ENCODE data around the gene ATXN7. TPM values are rescaled to one million over a fixed set of nuclear protein-coding genes. Genes with fewer than 3 reads are reported as not detected.
A peak's percentile ranks its signal among the peaks of the same experiment; 100 is the strongest.

ATXN7 gene
- total RNA-seq, 3 donors from 2014 or later (not counting 1 experiment from before 2014, with no cell fraction given) = 126 to 176 (median 146) TPM

DNA sequence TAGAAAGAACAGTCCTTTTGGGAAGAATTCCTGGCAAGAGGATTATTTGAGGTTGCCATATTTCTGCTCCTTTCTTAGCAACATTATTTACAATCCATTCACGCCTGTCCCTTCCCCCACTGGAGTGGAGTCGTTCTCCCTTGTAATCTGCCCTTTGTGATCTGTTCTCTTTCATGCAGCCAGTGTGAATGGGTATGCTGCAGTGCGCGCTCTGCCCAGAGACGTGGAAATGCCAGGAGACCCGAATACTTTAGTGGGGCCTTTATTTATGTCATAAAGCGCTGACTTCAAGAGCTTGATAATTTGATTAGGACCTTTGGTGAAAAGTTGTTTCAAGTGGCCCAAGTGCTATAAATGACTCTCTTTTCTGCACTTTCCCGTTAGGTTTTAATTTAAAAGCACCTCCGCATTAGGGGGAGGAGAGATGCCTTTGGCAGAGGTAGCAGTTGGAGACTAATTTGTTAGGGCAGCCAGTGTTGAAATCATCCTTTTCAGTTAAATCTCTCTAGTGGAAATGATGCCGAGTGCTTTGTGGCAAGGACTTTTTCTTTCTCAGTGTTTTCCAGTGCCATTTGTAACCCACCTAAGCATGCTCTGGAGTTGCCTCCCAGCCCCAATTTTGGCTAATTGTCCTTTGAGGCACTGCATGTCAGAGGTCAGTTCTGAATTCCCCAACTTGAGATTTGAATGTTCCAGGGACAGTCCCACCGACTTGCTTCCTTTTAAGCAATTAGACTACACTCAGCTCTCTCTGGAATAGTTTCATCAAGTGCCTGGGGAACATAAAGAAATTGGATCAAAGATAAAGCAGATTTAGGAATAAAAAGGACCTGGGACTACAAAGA lies 107.2 kb downstream of the ATXN7 start:
- TF ChIP-seq, protein P1, sequence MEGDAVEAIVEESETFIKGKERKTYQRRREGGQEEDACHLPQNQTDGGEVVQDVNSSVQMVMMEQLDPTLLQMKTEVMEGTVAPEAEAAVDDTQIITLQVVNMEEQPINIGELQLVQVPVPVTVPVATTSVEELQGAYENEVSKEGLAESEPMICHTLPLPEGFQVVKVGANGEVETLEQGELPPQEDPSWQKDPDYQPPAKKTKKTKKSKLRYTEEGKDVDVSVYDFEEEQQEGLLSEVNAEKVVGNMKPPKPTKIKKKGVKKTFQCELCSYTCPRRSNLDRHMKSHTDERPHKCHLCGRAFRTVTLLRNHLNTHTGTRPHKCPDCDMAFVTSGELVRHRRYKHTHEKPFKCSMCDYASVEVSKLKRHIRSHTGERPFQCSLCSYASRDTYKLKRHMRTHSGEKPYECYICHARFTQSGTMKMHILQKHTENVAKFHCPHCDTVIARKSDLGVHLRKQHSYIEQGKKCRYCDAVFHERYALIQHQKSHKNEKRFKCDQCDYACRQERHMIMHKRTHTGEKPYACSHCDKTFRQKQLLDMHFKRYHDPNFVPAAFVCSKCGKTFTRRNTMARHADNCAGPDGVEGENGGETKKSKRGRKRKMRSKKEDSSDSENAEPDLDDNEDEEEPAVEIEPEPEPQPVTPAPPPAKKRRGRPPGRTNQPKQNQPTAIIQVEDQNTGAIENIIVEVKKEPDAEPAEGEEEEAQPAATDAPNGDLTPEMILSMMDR (IDR thresholded peaks at IDR 0.05) = no peak
- Mint-ChIP-seq H3K27ac (peak overlapping the region; percentile 95 to 99), H3K9me3 (no peaks in the 10 kb centered on the region), H3K4me1 (peaks cover 88 to 89% of the 10 kb centered on the region in 2 donors), H3K4me3 (peak overlapping the region; percentile 99), H3K27me3 (ENCODE audit: low read depth in 2 of 2) (no peaks in the 10 kb centered on the region), H3K36me3 (peaks cover 7% of the 10 kb centered on the region)
- no peaks in the 10 kb centered on the region for H3K27me3 ChIP-seq (ENCODE audit: control insufficient read depth, insufficient read depth, low read length)
- no peak overlapping the region for H3K4me3 ChIP-seq (ENCODE audit: low read length)
- ATAC-seq = no peak
- no peaks in the 10 kb centered on the region for H3K9me3 ChIP-seq (ENCODE audit: control insufficient read depth, insufficient read depth, low read length)
- peak overlapping the region; percentile 79 for H3K27ac ChIP-seq (ENCODE audit: low read length)
- WGBS (ENCODE audit: insufficient coverage) = 72% methylated on average over 11 of the region's 11 CpGs
- H3K36me3 ChIP-seq (ENCODE audit: control insufficient read depth, insufficient read depth, low read length) = peaks cover 18% of the 10 kb centered on the region
- peaks cover 37% of the 10 kb centered on the region for H3K4me1 ChIP-seq (ENCODE audit: control insufficient read depth, insufficient read depth, low read length)
- intact Hi-C loops (cut with micrococcal nuclease) = loop anchor here (1.0 kb wide), 1 partner anchor 7 kb away; no protein-coding TSS in a partner anchor
- DNase-seq = peak in 1 of 2 donors; percentile 33

DNA sequence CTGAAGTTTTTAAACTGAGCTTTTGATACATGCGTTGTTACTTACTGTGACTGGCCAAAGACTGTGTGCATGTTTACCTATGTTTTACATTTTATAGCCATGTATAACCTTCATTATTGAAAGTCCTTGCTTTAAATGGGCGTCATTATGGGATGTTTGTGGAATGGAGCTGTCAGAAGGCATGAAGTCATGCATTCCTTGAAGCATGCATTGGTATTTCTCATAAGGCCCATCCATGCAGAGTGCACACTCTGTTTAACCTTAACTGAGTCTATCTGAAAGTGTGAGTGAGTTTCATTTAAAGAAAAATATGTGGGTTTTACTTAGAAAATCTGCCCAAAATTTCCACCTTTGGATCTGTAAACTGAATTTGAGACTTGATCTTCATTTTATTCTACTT lies 108.5 kb downstream of the ATXN7 start:
- H3K36me3 Mint-ChIP-seq = peaks cover 7% of the 10 kb centered on the region
- DNase-seq = no peak
- TF ChIP-seq, protein P1 (IDR thresholded peaks at IDR 0.05) = no peak
- H3K4me3 ChIP-seq (ENCODE audit: low read length) = no peak overlapping the region
- H3K27ac ChIP-seq (ENCODE audit: low read length) = no peak overlapping the region
- H3K4me1 Mint-ChIP-seq = peaks cover 88 to 93% of the 10 kb centered on the region in 2 donors
- H3K4me1 ChIP-seq (ENCODE audit: control insufficient read depth, insufficient read depth, low read length) = peaks cover 38% of the 10 kb centered on the region
- no peaks in the 10 kb centered on the region for H3K9me3 ChIP-seq (ENCODE audit: control insufficient read depth, insufficient read depth, low read length)
- peak overlapping the region; percentile 17 to 99 for H3K27ac Mint-ChIP-seq
- H3K27me3 Mint-ChIP-seq (ENCODE audit: low read depth in 2 of 2) = no peaks in the 10 kb centered on the region
- intact Hi-C loops (cut with micrococcal nuclease) = no loop called here
- WGBS (ENCODE audit: insufficient coverage) = 75% methylated on average over 1 of the region's 2 CpGs
- H3K36me3 ChIP-seq (ENCODE audit: control insufficient read depth, insufficient read depth, low read length) = peaks cover 18% of the 10 kb centered on the region
- no peaks in the 10 kb centered on the region for H3K9me3 Mint-ChIP-seq
- no peaks in the 10 kb centered on the region for H3K27me3 ChIP-seq (ENCODE audit: control insufficient read depth, insufficient read depth, low read length)
- no peak for ATAC-seq
- H3K4me3 Mint-ChIP-seq = peak overlapping the region; percentile 35

DNA sequence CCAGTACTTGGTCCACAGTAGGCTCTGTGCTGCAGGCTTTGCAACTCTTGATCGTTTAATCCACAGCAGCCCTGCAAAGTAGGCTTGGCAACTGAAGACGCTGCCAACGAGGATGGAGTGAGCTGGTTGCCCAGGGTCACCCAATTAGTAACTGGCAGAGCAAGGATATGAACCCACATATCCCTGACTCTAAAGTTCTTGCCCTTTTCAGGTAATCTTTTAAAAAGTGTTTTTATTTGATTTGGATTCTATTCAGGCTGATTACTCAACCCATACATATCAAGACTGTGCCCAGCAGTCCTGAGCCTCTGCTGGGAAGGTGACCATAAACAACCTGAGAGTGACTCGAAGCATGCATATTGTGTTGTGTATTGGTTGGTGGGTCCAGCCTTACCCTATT lies 109.3 kb downstream of the ATXN7 start:
- no peak overlapping the region for H3K4me3 Mint-ChIP-seq
- DNase-seq = no peak
- no peak overlapping the region for H3K27ac ChIP-seq (ENCODE audit: low read length)
- no peaks in the 10 kb centered on the region for H3K27me3 Mint-ChIP-seq (ENCODE audit: low read depth in 2 of 2)
- no peaks in the 10 kb centered on the region for H3K27me3 ChIP-seq (ENCODE audit: control insufficient read depth, insufficient read depth, low read length)
- no peaks in the 10 kb centered on the region for H3K9me3 ChIP-seq (ENCODE audit: control insufficient read depth, insufficient read depth, low read length)
- H3K27ac Mint-ChIP-seq = peak overlapping the region in 1 of 2 donors; percentile 99
- H3K4me3 ChIP-seq (ENCODE audit: low read length) = no peak overlapping the region
- no peak for ATAC-seq
- whole genome bisulfite sequencing (ENCODE audit: insufficient coverage) = 89% methylated on average over 4 of the region's 4 CpGs
- H3K9me3 Mint-ChIP-seq = no peaks in the 10 kb centered on the region
- TF ChIP-seq, protein P1 (IDR thresholded peaks at IDR 0.05) = no peak
- H3K4me1 ChIP-seq (ENCODE audit: control insufficient read depth, insufficient read depth, low read length) = peaks cover 39% of the 10 kb centered on the region
- peaks cover 7% of the 10 kb centered on the region for H3K36me3 Mint-ChIP-seq
- intact Hi-C loops (cut with micrococcal nuclease) = no loop called here
- peaks cover 88 to 93% of the 10 kb centered on the region in 2 donors for H3K4me1 Mint-ChIP-seq
- peaks cover 18% of the 10 kb centered on the region for H3K36me3 ChIP-seq (ENCODE audit: control insufficient read depth, insufficient read depth, low read length)

All from natural killer cell (primary cell).